ENCODE results near the gene MVB12B.
"Not testable (repeated sequence)": the region's sequence is repeated elsewhere in the genome, so short reads cannot be mapped to it uniquely, and the experiment has no call there.

The MVB12B gene

DNA sequence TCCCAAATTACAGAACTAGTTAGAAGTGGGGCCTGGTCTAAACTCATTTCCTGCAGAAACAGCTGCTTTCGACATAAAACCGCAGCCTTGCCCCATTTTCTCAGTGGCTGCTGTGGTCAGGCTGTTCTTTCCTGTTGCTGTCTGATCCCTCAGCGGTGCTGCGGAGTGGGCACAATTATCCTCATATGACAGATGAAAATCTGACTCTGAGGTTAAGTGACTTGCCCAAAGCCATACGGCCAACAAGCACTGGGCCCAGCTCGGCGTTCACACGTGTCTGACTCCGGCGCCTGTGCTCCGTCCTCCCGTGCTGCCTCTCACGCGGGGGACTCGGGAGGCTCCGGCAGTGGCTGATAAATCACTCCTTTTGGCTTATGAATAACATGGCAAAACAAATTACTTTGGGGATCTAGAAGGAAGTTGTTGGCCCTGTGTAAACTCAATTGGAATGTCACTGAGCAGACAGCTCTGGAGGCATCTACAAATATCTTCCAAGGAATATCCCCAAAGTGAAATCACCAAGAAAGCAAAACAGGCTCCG, 144.5 kb downstream of the MVB12B start:
- no peak for DNase-seq (ENCODE audit: low read depth, low spot score)

DNA sequence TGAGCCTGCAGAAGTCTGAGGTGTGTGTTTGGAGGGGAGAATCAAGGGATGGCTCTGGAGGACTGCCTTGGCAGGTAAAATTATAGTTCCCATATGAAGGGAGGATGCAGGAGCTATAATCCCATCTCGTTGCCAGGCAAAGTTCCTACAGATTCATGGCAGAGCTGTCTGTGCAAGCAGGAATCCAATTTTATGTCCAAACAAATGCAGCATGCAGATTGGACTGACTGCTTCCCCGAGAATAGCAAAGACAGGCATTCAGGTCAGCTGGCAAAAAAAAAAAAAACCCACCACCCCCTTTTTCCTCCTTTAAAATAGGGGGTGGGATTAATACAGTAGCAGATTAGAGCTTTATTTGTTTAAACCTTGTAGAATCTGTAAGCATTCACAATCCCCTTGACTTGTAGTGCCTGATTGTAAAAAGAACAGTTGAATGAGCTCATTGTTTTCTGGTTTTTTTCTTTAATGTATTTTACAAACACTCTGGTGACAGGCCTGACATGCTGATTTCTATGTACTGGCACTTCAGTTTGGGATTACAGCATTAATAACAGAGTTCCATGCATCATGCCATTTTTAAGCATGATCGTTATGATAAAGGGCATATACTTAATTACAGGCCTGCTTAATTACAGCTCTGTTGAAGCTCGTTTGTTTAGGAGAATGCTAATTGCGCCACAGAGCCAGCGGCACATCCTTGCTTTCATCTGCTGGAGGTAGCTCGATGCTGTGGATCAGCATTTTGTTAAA, 145.7 kb downstream of the MVB12B start:
- no peak for DNase-seq (ENCODE audit: low read depth, low spot score)

DNA sequence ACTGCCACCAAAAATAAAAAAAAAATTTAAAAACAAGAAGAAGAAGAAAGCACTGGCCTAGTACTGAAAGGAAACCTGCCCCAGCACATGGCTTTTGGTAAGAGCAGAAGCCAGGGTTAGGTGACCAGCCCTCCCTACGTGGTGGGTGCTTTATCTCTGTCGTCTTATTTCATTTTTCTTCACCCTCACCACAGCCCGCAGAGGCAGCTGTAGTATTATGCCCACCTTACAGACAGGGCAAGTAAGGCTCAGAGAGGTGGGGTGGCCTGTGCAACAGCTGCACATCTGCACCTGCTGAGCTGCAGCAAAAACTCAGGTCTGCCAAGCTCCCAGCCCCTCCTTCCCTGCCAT, 146.3 kb downstream of the MVB12B start:
- DNase-seq (ENCODE audit: low read depth, low spot score): no peak

DNA sequence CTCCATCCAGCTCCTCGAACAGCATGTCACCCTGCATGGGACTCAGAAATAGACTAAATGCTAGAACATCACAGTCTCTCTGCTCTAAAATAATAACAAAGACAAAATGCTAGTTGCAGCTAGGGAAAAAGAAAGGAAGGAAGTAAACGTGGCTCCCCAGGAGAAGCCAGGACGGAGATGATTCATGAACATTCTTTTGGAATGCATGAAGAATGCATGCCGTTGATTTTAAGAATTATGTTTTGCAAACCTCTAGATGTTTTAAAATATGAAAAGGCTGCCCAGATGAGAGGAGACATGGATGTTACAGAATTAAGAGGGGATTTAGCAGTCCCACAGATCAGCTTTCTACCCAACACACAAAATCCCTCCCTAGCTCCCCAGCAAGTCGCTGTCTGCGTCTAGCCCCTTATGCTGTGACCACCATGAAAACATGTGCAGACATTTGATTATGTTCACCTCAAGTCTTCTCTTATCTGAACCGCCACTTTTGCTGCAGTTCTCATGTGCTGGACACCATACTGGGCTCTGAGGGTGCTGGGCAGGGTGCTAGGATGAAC, 147.7 kb downstream of the MVB12B start:
- DNase-seq (ENCODE audit: low read depth, low spot score): no peak

GRCh38 chr9:126474786-126475485, 148.3 kb downstream of the MVB12B start:
- DNase-seq (ENCODE audit: low read depth, low spot score): peak; percentile 47

DNA sequence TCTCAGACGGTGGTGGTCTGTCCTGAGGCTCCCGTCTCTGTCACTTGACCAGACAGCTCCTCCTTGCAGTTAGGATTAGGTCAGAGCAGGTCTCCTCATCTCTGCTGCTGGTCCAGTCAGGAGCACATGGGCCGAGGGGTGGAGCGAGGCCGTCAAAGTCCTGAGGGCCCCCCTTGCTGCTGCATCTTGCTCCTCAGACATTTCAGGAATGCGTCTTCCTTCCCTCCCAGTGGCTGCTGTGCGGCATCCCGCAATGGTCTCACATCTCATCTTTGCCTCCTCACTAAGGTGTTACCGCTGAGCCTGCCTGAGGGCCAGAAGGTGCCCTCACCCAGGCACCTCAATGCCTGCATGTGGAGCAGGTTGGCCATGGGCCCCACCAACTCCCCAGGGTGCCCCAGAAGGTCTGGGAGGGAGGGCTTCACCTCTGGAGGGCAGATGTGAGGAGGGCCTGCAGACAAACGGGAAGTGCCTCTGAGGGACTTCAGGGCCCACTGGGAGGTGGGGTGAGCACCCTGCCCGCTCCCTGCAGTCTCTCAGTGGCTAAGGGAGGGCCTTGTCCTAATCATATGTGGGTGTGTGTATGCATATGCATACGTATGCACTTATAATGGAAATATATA, 149.4 kb downstream of the MVB12B start:
- no peak for DNase-seq (ENCODE audit: low read depth, low spot score)

GRCh38 chr9:126477432-126477831, 150.8 kb downstream of the MVB12B start:
- DNase-seq (ENCODE audit: low read depth, low spot score): not testable (repeated sequence)

DNA sequence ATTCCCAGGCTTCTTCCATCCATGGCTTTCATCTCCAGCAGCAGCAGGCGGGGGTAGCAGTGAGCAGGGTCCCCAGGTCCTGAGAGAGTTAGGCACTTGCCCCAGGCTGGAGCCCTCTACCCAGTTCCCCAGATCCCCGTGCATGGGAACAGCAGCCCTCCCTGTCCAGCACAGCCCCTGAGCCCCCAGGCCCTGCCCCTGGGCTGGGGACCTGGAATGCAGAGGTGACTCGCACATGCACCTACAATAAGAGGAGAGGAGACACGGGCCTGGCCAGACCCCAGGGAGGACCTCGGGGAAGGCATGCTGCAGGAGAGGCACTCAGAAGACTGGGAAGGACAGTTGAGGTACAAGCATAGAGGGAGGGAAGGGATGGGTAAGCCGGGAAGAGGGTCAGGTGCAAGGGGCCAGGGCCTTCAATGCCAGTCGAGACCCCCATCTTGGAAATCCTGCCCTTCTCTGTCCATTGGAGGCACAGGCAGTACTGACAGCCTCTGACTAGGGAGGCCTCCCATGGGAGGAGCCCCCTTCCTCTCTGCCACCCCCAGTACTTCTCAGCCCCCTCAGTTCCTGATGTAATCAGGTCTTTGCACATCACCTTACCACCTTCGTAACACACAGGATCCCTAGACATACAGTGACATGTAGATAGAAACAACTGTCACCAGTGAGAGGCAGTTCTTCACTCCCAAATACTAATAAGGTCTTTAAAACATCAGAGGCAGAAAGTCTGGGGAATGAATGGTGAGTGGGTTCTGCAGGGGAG, 151.8 kb downstream of the MVB12B start:
- DNase-seq (ENCODE audit: low read depth, low spot score): no peak

- DNase-seq (ENCODE audit: low read depth, low spot score): no peak
Measured at GRCh38 chr9:126479515-126479914, 152.9 kb downstream of the MVB12B start.

GRCh38 chr9:126480813-126481212, 154.2 kb downstream of the MVB12B start:
- DNase-seq (ENCODE audit: low read depth, low spot score): no peak

- no peak for DNase-seq (ENCODE audit: low read depth, low spot score)
Measured at GRCh38 chr9:126481862-126482261, 155.2 kb downstream of the MVB12B start.

DNA sequence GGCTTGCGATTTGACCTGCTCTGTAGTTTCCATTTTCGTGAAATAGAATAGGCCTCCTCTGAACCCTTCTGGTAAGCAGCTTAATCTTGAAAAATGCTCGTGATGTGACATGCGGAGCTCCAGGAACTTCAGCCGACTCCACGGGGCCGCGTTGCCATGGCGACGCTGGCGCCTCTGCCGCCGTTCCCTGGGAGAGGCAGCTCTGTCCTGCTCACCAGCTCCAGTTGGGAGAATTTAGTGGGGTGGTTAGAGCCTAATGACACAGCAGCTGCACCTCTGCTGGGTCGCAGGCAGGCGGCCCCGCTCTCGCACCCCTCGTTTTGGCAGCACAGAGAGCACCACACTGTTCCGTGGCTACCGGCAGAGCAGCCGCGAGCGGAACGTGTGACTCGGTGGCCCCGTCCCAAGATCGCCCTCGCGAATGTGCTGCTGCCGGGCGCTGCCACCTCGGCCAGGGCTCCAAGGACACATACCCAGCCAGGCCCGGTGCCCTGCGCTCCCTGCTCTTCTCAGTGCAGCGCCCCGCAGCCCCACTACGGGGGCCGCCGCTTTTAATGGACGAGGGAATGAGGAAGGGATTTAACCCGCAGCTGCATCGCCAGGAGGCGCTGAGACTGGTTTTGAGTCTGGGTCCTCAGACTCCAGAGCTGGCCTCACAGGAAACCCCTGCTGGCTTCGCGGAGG, 155.9 kb downstream of the MVB12B start:
- DNase-seq (ENCODE audit: low read depth, low spot score): peak; percentile 84

GRCh38 chr9:126483468-126484073, 156.9 kb downstream of the MVB12B start:
- no peak for DNase-seq (ENCODE audit: low read depth, low spot score)

DNA sequence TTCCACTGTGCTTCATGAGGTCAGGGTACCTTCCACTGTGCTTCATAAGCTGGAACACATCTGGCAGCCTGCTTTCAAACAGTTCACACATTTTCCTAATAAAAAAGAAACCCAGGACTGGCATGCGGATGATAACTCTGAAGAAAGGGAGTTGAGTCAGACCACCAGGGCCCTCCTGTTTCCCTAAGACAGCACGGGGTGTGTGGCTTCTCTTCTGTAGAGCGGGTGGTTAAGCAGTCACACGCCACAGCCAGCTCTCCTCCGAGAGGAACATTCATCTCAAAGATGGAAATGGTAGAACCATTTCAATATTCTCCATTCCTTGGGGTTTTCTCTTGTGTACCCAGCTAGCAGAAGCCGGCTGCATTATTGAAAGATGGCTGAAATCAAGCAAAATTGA, 159.0 kb downstream of the MVB12B start:
- no peak for DNase-seq (ENCODE audit: low read depth, low spot score)

GRCh38 chr9:126486276-126486675, 159.6 kb downstream of the MVB12B start:
- no peak for DNase-seq (ENCODE audit: low read depth, low spot score)

GRCh38 chr9:126487856-126488255, 161.2 kb downstream of the MVB12B start:
- no peak for DNase-seq (ENCODE audit: low read depth, low spot score)

DNA sequence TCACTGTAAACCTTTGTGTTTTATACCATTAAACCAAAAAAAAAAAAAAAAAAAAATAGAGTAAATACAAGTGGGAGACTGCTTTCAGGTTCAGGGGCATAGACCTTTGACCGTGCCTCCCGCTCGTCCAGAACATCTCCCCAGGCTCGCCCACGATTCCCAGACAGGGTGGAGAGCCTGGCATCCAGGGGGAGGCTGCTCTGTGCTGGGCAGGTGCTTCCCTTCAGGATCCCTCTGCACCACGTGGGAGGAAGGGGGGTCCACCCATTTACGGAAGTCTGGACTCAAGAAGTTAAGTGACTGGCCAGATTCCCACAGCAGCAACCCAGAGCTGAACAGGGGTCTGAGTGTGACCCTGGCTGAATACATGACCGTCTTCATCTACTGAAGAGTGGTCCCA, 161.7 kb downstream of the MVB12B start:
- no peak for DNase-seq (ENCODE audit: low read depth, low spot score)

- DNase-seq (ENCODE audit: low read depth, low spot score): no peak
Measured at GRCh38 chr9:126488881-126489404, 162.3 kb downstream of the MVB12B start.

DNA sequence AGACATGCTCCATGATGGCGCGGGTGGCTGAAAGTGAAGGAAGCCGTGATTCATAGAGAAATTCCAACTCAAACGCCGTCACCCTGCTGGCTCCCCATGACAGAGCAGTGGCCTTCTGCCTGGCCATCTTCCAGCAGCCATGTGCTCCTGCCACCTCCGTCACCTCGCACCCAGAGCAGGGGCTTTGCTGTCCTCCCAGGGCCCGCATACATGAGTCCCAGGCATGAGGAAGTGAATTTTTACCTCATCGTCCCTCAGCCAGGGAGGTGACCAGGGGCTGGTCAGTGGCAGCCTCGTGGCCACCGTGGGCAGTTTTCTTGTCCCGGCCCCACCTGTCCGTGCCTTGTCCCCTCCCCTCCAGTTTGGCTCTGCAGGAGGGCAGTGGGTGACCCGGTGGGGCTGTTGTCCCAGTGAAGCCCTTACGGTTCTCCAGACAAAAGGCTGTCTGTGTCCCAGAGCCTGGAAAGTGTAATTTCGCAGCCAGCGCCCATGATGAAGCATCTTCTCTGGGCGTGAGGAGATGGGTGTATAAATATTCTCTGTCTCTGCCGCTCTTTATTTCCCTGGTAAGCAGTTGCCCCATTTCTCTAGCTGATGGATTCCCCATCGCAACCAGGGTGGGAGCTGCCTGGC, 163.1 kb downstream of the MVB12B start:
- no peak for DNase-seq (ENCODE audit: low read depth, low spot score)

GRCh38 chr9:126490214-126490631, 163.6 kb downstream of the MVB12B start:
- no peak for DNase-seq (ENCODE audit: low read depth, low spot score)
